LoVo (cell line): Measurements from ENCODE around the gene KIAA0232.
A peak's percentile ranks its signal among the peaks of the same experiment; 100 is the strongest.
"Not testable (repeated sequence)": the region's sequence is repeated elsewhere in the genome, so short reads cannot be mapped to it uniquely, and the experiment has no call there.

ENCODE experiments used
- DNase-seq: peaks from one replicate; pipeline ENCODE4 v3.0.0-alpha.2; 2016; ENCODE audit warnings: low spot score

The KIAA0232 gene

DNA sequence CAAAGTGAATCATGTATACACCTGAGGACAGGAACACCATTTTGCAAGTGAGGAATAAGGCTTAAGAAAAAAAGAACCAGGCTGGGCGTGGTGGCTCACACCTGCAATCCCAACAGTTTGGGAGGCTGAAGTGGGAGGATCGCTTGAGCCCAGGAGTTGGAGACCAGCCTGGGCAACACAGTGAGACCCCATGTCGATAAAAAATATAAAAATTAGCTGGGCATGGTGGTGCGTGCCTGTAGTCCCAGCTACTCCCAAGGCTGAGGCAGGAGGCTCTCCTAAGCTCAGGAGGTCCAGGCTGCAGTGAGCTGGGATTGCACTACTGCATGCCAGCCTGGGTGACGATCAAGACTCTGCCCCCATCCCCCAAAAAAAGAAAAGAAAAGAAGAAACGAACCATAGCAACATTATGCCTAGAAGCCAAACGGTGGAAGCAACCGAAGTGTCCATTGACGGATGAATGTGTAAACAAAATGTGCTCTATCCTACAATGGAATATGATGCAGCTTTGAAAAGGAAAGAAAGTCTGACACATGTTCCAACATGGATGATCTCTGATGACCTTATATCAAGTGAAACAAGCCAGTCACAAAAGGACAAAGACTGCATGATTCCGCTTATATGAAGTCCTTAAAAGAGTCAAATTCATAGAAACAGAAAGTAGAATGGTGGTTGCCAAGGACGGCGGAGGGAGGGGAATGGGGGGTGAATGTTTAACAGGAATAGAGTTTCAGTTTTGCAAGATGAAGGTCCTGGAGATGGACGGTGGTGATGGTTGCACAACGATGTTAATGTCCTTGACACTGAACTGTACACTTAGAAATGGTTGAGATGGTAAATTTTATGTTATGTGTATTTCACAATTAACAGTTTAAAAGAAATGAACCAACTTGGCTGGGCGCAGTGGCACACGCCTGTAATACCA, 8.6 kb upstream of the KIAA0232 start:
- DNase-seq = no peak

- DNase-seq = no peak
These were observed 6.8 kb upstream of the KIAA0232 start for GRCh38 chr4:6775746-6776145.

- no peak for DNase-seq
These were observed 5.4 kb upstream of the KIAA0232 start for GRCh38 chr4:6776920-6777635.

GRCh38 chr4:6777636-6778281, 4.8 kb upstream of the KIAA0232 start:
- DNase-seq = no peak

- DNase-seq = no peak
These were observed 4.1 kb upstream of the KIAA0232 start for GRCh38 chr4:6778435-6778834.

DNA sequence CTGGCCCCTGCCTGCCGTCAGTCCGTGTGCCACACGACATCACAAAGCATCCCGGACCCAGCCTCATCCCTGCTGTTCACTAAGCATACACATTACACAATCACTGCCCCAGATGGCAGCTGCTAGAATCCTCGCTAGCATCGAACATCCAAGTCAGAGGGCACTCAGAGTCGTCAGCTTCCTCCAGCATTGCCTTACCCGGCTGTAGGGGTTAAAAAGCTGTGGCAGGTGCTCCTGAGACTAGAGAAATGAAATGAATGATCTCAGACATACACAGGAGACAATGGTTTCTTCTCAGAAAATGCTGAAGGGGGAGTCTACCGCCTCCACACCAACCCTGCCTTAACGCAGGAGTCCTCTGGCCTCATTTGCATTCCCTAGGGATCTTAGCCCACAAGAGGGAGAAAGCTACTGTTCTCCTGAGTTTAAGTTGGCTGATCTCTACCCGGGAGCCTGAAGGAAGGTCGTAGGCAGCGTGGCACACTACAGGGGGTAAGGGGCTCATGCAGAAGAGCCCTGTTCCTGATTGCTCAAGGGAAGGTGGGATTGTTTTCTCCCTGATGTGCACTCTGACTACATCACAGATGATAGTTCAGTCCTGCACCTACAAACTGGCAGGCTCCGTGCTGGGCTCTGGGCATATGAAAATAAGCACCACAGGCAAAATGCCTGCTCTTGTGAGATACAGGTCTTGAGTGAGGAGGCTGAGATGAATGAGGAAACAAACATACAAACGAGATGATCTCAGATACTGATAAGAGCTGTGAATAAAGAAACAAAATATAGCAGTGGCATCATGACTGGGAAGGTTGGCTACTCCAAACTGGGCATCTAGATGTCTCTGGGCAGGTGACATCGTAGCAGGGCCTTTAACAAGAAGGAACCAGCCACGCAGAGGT, 2.6 kb upstream of the KIAA0232 start:
- DNase-seq = no peak

DNA sequence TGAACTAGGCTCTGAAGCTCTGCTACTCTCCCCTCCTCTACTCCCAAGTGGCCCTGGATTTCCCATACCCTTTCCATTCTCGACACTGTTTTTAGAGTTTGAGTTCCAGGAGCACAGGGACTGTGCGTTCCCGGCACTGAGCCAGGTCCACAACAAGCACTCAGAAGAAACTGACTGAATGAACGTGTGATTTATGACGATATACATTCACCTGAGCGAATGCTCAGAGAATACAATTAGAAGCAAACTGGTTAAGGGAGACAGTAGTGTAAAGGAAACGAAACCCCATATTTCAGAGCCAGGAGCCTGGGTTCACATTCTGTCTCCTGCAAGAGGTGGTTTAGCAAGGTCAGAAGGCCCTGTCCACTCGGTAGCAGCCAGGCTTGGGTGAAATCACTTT, 1.4 kb upstream of the KIAA0232 start:
- no peak for DNase-seq

GRCh38 chr4:6781561-6781960, 966 bp upstream of the KIAA0232 start:
- DNase-seq = no peak

DNA sequence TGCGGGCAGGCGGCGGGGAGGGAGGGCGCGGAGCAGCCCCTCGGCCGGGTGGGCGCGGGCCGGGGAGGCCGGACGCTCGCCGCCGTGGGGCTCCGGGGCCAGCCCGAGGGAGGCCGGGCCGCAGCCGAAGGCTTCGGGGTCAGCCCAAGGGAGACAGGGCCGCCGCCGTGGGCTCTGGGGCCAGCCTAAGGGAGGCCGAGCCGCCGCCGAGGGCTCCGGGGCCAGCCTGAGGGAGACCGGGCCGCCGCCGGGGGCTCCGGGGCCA, 251 bp downstream of the KIAA0232 start:
- DNase-seq = no peak

- peak; percentile 84 for DNase-seq
These were observed 819 bp downstream of the KIAA0232 start for GRCh38 chr4:6783111-6783981.

DNA sequence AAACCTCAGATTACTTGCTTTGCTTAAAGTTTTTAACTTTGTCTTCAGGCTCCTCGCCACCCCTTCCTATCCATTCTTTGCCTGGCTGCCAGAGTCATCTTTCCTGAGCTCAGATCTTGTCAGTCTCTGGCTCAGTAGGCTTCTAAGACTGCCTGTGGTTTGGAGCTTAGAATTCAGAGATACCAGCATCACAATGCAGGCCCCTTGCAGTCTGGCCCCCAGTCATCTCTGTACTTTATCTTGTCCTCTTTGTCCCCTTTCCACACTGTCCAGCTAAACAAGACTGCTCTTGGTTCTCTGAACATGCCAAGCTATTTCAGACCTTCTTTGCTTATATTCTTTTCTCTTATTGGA, 3.0 kb downstream of the KIAA0232 start:
- no peak for DNase-seq

- no peak for DNase-seq
These were observed 5.6 kb downstream of the KIAA0232 start for GRCh38 chr4:6788123-6788522.

GRCh38 chr4:6791245-6791644, 8.7 kb downstream of the KIAA0232 start:
- DNase-seq = not testable (repeated sequence)

DNA sequence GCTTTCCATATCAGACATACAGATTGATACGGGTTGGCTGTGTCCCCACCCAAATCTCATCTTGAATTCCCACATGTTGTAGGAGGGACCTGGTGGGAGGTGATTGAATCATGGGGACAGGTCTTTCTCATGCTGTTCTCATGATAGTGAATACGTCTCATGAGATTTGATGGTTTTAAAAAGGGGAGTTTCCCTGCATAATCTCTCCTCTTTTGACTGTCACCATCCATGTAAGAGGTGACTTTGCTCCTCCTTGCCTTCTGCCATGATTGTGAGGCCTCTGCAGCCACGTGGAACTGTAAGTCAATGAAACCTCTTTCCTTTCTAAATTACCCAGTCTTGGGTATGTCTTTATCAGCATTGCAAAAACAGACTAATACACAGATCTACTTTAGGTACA, 9.3 kb downstream of the KIAA0232 start:
- DNase-seq = not testable (repeated sequence)

DNA sequence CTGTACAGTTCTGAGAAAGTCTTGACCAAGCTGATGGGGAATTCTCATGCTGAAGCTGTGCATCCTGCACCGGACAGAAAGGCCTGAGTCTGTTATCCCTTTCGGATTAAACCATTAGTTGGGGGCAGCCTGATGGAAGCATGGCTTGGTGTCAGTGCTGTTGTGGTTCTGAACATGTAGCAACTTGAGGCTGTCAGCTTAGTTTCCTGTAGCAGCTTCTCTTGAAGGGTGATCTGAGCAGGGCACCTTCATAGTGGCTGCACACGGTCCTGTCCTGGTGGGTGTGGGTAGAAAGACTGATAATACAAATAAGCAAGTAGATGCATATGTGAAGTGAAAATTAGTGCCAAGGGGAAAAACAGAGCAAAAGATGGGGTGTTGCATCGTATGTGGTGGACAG, 11.7 kb downstream of the KIAA0232 start:
- DNase-seq = no peak

DNA sequence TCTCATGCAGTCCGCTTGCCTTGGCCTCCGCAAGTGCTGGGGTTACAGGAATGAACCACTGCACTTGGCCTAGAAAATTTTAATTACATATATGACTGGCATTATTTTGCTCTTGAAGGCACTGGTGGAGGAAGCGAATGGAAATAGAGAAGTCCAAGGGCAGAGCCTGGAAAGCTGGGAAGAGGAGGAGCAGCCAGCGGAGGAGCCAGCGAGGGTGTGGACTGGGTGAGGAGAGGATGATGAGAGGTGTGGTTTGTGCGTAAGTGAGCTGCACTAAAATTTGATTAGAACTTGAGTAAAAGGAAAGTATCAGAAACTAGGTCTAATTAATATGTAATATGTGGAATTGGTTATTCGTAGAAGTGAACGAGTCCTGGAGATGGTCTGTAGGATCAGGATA, 13.3 kb downstream of the KIAA0232 start:
- no peak for DNase-seq

GRCh38 chr4:6797368-6797767, 14.8 kb downstream of the KIAA0232 start:
- not testable (repeated sequence) for DNase-seq

- DNase-seq = no peak
These were observed 16.6 kb downstream of the KIAA0232 start for GRCh38 chr4:6799091-6799490.

DNA sequence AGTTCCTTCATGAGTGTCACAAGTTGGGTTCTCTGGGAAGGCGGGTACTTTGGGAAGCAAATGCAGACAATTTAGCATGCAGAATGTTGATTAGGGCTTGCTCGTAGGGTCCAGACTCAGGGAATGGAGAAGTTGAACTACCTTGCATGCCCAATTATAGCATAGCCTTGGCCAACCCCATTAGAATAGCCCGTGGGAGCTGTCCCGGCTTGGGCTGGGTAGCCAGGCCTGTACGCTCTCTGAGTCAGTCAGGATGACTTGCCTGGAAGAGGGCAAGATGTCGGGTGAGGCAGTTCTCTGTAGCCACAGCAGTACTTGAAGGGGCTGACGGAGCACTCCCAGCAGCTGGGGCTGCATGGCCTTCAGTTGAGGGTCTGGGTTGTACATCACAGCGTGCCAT, 19.5 kb downstream of the KIAA0232 start:
- DNase-seq = no peak

DNA sequence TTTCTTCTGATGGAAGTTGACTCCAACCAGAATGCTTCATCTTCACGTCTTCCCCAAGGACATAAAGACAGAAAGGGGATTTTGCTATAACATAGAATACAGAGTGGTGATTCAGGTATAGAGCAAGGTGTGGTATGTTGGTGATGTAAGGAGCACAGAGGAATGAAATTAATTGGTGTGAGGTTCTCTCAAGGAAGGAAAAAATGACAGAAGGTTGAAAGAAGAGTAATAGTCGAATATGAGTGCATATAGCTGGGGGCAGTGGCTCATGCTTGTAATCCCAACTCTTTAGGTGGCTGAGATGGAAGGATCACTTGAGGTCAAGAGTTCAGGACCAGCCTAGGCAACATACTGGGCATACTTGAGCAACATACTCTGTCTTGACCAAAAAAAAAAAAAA, 20.1 kb downstream of the KIAA0232 start:
- no peak for DNase-seq

- no peak for DNase-seq
These were observed 20.7 kb downstream of the KIAA0232 start for GRCh38 chr4:6803246-6803645.
